ENCODE measurements around the gene CEP131. TPM values are rescaled to one million over a fixed set of nuclear protein-coding genes. Genes with fewer than 3 reads are reported as not detected.

Gene CEP131
- total RNA-seq, 8 experiments from 2014 or later, result 5.0 to 34.3 (median 14.8) TPM

DNA sequence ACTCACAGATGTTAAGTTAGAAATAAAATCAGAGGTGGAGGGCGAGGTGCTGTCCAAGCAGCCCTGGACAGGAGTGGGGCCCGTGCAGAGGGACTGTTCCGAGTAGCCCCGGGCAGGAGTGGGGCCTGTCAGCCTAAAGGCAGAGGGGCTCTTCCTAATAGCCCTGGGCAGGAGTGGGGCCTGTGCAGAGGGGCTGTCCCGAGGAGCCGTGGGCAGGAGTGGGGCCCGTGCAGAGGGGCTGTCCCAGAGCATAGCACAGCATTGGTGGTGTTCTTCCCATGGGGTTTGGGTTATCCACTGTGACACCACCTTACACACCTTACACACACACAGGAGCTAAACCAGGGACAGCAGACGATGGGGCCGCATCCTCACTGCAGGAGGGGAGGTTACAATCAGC, 10.4 kb downstream of the CEP131 start:
- peak in 1 of 8 experiments; percentile 11 for ATAC-seq (replicated peaks in 6 of 8)
- in situ Hi-C loops (cut with MboI; ENCODE audit: low pct_unique_long_range_greater_than_20kb in 2 of 9, low sequenced_read_pairs in 9 of 9, unreplicated experiment in 9 of 9), result no loop called here
- H3K4me1 ChIP-seq (replicated peaks in 1 of 2), result no peaks in the 10 kb centered on the region
- no peak overlapping the region for H3K4me3 ChIP-seq
- H3K27ac ChIP-seq, result no peak overlapping the region
- 68 to 100% (median 85%) methylated on average over 1 to 4 of the region's 9 CpGs; no CpG with 5 or more reads in 6 of the 10 experiments for WGBS, 10 experiments

DNA sequence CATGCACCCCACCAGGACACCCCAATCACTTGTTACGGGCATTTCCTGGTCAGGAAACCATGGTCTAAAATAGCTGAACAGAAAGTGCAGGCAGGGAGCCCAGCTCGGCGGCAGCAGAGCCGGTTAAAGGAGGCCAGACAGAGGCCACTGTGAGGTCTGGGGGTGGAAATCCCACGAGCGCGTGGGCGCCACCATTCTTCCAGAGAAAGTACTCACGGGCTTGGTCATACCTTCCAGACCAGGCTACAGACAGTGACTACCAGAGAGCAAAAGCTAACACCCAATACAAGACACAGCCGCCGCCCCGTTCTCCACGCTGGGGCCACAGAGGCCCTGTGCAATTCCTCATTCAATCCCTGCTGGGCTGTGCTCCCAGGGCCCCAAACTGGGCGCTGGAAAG, 11.9 kb downstream of the CEP131 start:
- Histone ChIP-seq H3K27ac (no peak overlapping the region), H3K4me3 (no peak overlapping the region), H3K4me1 (replicated peaks in 1 of 2) (no peaks in the 10 kb centered on the region)
- in situ Hi-C loops (cut with MboI; ENCODE audit: low pct_unique_long_range_greater_than_20kb in 2 of 9, low sequenced_read_pairs in 9 of 9, unreplicated experiment in 9 of 9), result no loop called here
- WGBS, 10 experiments, result 56 to 87% (median 79%) methylated on average over 1 to 11 of the region's 14 CpGs; no CpG with 5 or more reads in 2 of the 10 experiments
- ATAC-seq (replicated peaks in 6 of 8), result peak in 3 of 8 experiments; percentile 37 to 67 (median 64)

DNA sequence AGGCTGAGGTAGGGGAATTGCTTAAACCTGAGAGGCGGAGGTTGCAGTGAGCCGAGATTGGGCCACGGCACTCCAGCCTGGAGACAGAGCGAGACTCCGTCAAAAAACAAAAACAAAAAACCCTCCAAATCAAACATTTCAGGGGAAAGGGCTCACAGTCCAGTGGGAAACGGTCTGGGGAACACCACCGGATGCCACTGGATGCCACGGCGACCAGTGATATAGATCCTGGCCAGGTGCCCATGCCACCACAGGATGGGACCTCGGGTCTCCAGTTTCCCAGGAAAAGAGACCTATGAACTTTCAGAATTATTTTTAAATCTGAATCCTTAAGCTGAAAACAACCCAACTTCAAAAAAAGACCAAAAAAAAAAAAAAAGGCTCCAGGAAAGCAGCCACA, 12.3 kb downstream of the CEP131 start:
- Histone ChIP-seq H3K4me3 (no peak overlapping the region), H3K4me1 (replicated peaks in 1 of 2) (no peaks in the 10 kb centered on the region), H3K27ac (no peak overlapping the region)
- 33 to 100% (median 90%) methylated on average over 1 to 7 of the region's 10 CpGs; no CpG with 5 or more reads in 3 of the 10 experiments for WGBS, 10 experiments
- in situ Hi-C loops (cut with MboI; ENCODE audit: low pct_unique_long_range_greater_than_20kb in 2 of 9, low sequenced_read_pairs in 9 of 9, unreplicated experiment in 9 of 9), result no loop called here
- peak in 1 of 8 experiments; percentile 47 for ATAC-seq (replicated peaks in 6 of 8)

DNA sequence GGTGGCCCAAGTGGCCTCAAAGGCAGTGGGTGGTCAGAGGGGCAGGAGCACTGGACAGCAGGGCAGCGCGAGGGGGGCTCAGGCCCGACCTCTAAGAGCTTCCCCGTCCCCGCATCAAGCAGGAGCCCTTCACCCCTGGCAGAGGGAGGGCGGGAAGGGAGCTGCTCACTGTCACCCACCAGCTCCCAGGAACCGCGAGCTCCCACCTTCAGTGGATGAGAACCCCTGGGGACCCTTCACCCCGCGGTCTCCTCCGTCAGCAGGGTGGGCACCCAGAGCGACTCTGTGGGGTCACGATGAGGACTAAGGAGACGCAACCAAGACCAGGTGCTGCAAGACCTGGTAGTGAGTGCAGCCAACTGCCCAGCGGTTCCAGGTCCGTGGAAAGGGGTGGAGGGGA, 13.6 kb downstream of the CEP131 start:
- Histone ChIP-seq H3K27ac (no peak overlapping the region), H3K4me1 (replicated peaks in 1 of 2) (no peaks in the 10 kb centered on the region), H3K4me3 (no peak overlapping the region)
- in situ Hi-C loops (cut with MboI; ENCODE audit: low pct_unique_long_range_greater_than_20kb in 2 of 9, low sequenced_read_pairs in 9 of 9, unreplicated experiment in 9 of 9), result no loop called here
- WGBS, 10 experiments, result 100% methylated on average over 1 of the region's 16 CpGs; no CpG with 5 or more reads in 9 of the 10 experiments
- ATAC-seq (replicated peaks in 6 of 8), result no peak

DNA sequence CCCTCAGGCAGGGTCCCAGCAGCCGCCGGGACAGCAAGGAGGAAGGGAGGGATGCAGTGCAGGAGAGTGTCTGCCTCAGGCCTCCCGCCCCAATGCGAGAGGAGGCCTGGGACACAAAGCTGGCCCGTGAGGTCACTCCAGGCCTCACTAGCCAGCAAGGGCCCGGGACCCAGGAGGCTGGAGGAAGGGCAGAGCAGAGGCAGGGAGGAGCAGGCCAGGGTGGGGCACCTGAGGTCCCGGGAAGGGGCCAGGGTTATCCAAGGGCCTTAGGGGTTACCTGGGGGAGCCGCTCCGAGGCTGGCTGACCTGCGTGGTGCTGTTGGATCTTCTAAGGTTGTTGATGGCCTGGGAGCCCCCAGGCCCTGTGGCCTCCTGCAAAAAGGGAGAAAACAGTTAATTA, 14.1 kb downstream of the CEP131 start:
- ATAC-seq (replicated peaks in 6 of 8), result no peak
- WGBS, 10 experiments, result 80 to 100% methylated on average over 1 to 3 of the region's 10 CpGs; no CpG with 5 or more reads in 8 of the 10 experiments
- in situ Hi-C loops (cut with MboI; ENCODE audit: low pct_unique_long_range_greater_than_20kb in 2 of 9, low sequenced_read_pairs in 9 of 9, unreplicated experiment in 9 of 9), result no loop called here

DNA sequence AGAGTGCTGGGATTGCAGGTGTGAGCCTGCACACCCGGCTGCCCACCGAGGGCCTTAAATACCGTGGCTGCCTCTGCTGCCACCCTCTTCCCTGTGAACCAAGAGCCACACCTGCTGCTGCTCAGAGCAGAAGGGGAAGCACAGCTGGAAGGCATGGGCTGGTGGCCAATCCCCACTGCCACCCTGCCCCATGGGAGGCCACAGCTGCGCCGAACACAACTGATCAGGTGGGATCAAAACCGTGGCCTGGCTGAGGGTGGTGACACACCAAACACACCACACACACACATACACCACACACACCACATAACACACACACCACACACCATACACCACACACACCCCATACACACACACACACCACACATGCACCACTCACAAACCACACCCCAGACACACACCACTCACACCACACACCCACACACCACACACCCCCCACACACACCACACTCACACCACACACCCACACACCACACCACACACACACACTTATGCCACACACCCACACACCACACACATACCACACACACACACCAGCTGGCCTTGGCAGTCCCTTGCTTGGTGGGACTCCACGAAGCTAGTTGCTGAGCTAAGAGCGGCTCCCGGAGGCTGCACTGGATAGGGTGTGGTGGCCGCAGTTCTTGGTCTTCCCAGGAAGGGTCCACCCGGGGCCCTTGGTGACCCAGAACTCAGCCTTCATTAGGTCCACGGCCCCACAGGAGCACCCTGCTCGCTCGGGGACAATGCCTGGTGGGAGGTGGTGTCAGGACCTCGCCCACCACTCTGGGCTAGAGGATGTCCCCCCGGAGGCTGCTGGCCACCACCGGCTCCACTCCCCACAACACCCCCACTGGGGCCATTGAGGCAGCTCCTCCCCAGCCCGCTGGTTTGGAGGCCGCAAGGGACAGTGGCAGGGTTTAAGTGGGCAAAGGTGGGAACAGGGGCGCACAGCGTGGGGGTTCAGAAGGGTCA, 14.9 kb downstream of the CEP131 start:
- 88 to 100% (median 96%) methylated on average over 3 to 6 of the region's 21 CpGs; no CpG with 5 or more reads in 6 of the 10 experiments for WGBS, 10 experiments
- in situ Hi-C loops (cut with MboI; ENCODE audit: low pct_unique_long_range_greater_than_20kb in 2 of 9, low sequenced_read_pairs in 9 of 9, unreplicated experiment in 9 of 9), result no loop called here
- ATAC-seq (replicated peaks in 6 of 8), result peak in 1 of 8 experiments; percentile 12

More for the DNA sequence above, 14.1 kb downstream of the CEP131 start:
- Histone ChIP-seq H3K4me3 (no peak overlapping the region), H3K4me1 (replicated peaks in 1 of 2) (no peaks in the 10 kb centered on the region), H3K27ac (no peak overlapping the region)

DNA sequence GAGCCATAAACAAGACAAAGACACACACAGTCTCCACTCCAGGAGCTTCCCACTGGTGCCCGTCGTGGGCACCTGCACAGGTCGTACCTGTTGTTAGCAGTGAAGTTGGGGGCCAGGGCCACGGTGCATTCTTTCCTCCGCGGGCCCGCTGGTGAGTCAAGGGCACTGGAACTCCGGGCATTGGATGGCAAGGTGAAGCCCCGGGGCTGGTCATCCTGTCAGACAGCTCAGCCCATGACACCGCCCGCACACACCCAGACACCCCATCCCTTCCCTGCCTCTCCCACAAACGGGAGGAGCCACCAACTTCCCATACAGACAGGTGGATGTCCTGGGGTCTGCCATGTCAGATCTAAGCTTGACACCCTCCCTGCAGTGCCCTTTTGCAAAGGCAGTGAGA, 16.1 kb downstream of the CEP131 start:
- H3K4me3 ChIP-seq, result no peak overlapping the region
- no peaks in the 10 kb centered on the region for H3K4me1 ChIP-seq (replicated peaks in 1 of 2)
- H3K27ac ChIP-seq, result no peak overlapping the region
- in situ Hi-C loops (cut with MboI; ENCODE audit: low pct_unique_long_range_greater_than_20kb in 2 of 9, low sequenced_read_pairs in 9 of 9, unreplicated experiment in 9 of 9), result no loop called here
- no peak for ATAC-seq (replicated peaks in 6 of 8)
- 87 to 100% (median 93%) methylated on average over 1 to 6 of the region's 12 CpGs; no CpG with 5 or more reads in 7 of the 10 experiments for WGBS, 10 experiments

More for the DNA sequence above, 14.9 kb downstream of the CEP131 start:
- no peaks in the 10 kb centered on the region for H3K4me1 ChIP-seq (replicated peaks in 1 of 2)
- no peak overlapping the region for H3K27ac ChIP-seq
- no peak overlapping the region for H3K4me3 ChIP-seq

DNA sequence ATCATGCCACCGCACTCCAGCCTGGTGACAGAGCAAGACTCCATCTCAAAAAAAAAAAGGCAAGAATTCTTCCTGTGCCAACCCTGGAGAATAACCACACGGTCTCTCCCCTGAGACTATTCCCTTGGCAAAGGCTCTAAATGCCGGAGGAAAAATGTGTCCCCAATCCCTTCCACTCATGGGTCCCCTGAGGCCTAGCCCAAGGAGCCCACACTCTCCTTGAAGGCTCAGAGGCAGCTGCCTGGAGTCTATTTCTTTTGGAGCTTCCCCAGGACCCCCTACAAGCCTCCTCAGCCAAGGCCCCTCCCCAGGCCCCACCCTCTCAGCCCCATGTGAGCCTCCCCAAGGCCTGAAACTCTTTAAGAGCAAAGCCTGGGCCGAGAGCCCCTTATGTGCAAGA, 16.6 kb downstream of the CEP131 start:
- Histone ChIP-seq H3K27ac (no peak overlapping the region), H3K4me3 (no peak overlapping the region), H3K4me1 (replicated peaks in 1 of 2) (no peaks in the 10 kb centered on the region)
- no peak for ATAC-seq (replicated peaks in 6 of 8)
- in situ Hi-C loops (cut with MboI; ENCODE audit: low pct_unique_long_range_greater_than_20kb in 2 of 9, low sequenced_read_pairs in 9 of 9, unreplicated experiment in 9 of 9), result no loop called here
- WGBS, 10 experiments, result 40 to 100% (median 90%) methylated on average over 1 to 2 of the region's 4 CpGs; no CpG with 5 or more reads in 7 of the 10 experiments

DNA sequence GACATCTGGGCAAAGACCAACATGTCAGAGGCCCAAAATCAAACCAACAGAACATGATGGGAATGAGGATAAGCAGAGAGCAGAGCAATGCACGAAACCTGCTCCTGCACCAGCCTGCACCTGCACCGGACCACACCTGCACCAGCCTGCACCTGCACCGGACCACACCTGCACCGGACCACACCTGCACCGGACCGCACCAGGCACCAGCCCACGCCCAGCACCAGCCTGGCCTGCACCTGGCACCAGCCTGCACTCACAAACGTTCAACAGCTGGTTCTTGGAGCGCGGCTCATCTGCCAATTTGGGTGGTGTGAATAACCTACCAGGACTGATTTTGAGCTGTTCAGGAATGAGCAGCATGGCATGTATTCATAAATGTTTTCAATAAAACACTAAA, 18.2 kb downstream of the CEP131 start:
- no peak for ATAC-seq (replicated peaks in 6 of 8)
- Histone ChIP-seq H3K4me3 (no peak overlapping the region), H3K4me1 (replicated peaks in 1 of 2) (no peaks in the 10 kb centered on the region), H3K27ac (no peak overlapping the region)
- WGBS, 10 experiments, result 50 to 100% (median 86%) methylated on average over 1 to 5 of the region's 10 CpGs; no CpG with 5 or more reads in 3 of the 10 experiments
- in situ Hi-C loops (cut with MboI; ENCODE audit: low pct_unique_long_range_greater_than_20kb in 2 of 9, low sequenced_read_pairs in 9 of 9, unreplicated experiment in 9 of 9), result no loop called here

DNA sequence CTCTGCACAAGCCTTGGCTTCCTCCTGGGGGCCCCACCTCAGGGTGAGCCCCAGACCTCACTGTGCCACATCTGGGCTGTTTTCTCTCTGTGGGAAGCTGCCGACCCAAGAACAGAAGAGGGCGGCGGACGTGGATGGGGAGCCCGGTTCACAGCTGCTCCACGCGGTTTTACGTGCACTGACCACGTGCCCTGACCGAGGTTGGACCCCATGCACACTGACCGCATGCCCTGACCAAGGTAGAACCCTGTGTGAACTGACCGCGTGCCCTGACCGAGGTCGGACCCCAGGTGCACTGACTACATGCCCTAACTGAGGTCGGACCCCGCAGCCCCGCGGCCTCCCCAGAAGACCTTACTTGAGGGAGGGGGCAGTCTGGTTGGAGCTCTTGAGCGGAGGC, 19.6 kb downstream of the CEP131 start:
- no peaks in the 10 kb centered on the region for H3K4me1 ChIP-seq (replicated peaks in 1 of 2)
- ATAC-seq (replicated peaks in 6 of 8), result no peak
- in situ Hi-C loops (cut with MboI; ENCODE audit: low pct_unique_long_range_greater_than_20kb in 2 of 9, low sequenced_read_pairs in 9 of 9, unreplicated experiment in 9 of 9), result no loop called here
- 100% methylated on average over 1 of the region's 20 CpGs; no CpG with 5 or more reads in 9 of the 10 experiments for WGBS, 10 experiments
- H3K4me3 ChIP-seq, result no peak overlapping the region
- no peak overlapping the region for H3K27ac ChIP-seq

DNA sequence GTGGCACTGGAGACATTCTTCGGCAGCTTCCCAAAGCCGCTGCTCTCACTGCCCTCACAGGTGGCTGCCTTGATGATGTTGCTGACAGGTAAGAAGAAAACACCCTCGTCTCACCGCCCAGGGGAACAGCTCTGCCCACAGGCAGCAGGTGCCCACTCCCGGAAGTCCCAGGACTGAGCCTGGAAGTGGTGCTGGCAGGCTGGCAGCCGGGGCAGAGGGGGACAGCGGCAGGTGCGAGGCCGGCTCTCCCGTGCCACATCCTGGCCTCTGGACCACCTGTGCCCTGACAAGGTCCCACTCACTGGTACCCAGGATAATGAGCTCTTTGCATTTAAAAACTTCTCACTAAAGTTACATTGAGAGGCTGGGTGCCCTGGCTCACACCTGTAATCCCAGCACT, 20.4 kb downstream of the CEP131 start:
- Histone ChIP-seq H3K27ac (no peak overlapping the region), H3K4me1 (replicated peaks in 1 of 2) (no peaks in the 10 kb centered on the region), H3K4me3 (no peak overlapping the region)
- WGBS, 10 experiments, result 93% methylated on average over 5 of the region's 10 CpGs; no CpG with 5 or more reads in 9 of the 10 experiments
- ATAC-seq (replicated peaks in 6 of 8), result no peak
- in situ Hi-C loops (cut with MboI; ENCODE audit: low pct_unique_long_range_greater_than_20kb in 2 of 9, low sequenced_read_pairs in 9 of 9, unreplicated experiment in 9 of 9), result no loop called here

DNA sequence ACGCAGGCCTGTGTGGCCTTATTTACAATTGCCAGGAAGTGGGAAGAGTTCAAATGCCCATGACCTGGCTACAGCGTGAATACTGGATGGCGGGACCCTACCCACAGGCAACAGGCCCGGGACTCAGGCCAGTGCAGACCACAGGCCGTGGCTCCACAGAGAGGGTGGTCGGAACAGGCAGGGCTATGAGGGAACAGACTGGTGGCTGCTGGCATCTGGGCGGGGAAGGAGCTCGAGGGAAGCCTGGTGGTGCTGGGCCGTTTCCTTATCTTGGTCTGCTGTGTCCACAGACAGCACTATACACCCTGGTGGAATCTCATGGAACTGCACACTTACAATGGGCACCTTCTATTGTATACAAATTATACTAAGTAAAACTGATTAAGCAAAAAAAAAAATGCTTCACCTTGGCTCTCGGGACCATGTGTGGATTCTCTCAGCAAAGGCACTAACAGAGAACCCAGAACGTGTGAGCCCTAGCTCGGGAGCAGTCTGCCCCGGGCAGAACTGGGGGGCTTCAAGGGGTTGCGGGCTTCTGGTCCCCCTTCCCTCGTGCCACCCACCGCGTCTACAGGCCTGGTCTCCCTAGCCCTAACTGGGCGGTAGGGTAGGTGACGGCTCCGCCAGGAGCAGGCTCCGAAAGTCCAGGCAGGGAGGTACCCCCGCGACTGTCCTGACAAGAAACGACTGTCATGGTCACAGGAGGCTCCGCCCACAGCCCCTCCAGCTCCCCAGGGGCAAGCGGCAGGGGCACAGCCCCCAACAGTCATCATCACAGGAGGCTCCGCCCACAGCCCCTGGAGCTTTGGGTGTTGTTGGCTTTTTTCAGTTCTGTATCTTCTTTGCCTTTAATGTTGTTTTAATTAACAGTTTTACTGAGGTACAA, 21.8 kb downstream of the CEP131 start:
- peak; percentile 23 to 98 (median 70) for ATAC-seq (replicated peaks in 6 of 8)
- H3K27ac ChIP-seq, result no peak overlapping the region
- no peaks in the 10 kb centered on the region for H3K4me1 ChIP-seq (replicated peaks in 1 of 2)
- 47 to 97% (median 69%) methylated on average over 2 to 11 of the region's 27 CpGs; no CpG with 5 or more reads in 4 of the 10 experiments for WGBS, 10 experiments
- H3K4me3 ChIP-seq, result no peak overlapping the region
- in situ Hi-C loops (cut with MboI; ENCODE audit: low pct_unique_long_range_greater_than_20kb in 2 of 9, low sequenced_read_pairs in 9 of 9, unreplicated experiment in 9 of 9), result no loop called here

DNA sequence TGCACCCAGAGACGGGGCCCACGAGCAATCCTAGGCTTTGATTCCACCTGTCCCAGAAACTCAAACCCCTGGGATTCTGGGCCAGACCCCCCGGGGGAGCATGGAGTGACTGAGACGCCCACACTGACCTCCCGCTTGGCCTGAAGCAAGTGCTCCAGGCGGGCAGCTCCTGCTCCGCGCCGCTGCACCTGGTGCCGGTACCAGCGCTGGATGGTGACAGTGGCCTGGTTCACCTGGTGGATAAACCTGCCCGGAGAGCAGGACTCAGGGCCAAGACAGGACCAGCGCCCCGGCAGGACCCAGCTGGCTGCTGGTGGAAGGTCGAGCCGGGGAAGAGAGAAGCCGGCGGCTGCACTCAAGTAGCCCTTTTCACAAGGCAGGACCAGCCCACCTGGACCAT, 22.6 kb downstream of the CEP131 start:
- in situ Hi-C loops (cut with MboI; ENCODE audit: low pct_unique_long_range_greater_than_20kb in 2 of 9, low sequenced_read_pairs in 9 of 9, unreplicated experiment in 9 of 9), result no loop called here
- Histone ChIP-seq H3K4me1 (replicated peaks in 1 of 2) (no peaks in the 10 kb centered on the region), H3K27ac (no peak overlapping the region), H3K4me3 (no peak overlapping the region)
- WGBS, 10 experiments, result 60 to 100% (median 100%) methylated on average over 2 of the region's 18 CpGs; no CpG with 5 or more reads in 7 of the 10 experiments
- no peak for ATAC-seq (replicated peaks in 6 of 8)
